NCI-H2081 treated with DMSO at 0.1 percent for 48 hours (cell line): Measurements from ENCODE around the gene FLVCR2.
"Not testable (repeated sequence)": the region's sequence is repeated elsewhere in the genome, so short reads cannot be mapped to it uniquely, and the experiment has no call there.

Source experiments
- DNase-seq: peaks from one replicate; lab custom pipeline; 2025; lab: John Stamatoyannopoulos, UW

FLVCR2 gene

GRCh38 chr14:75595226-75595625, 16.8 kb downstream of the FLVCR2 start:
- DNase-seq, result no peak

DNA sequence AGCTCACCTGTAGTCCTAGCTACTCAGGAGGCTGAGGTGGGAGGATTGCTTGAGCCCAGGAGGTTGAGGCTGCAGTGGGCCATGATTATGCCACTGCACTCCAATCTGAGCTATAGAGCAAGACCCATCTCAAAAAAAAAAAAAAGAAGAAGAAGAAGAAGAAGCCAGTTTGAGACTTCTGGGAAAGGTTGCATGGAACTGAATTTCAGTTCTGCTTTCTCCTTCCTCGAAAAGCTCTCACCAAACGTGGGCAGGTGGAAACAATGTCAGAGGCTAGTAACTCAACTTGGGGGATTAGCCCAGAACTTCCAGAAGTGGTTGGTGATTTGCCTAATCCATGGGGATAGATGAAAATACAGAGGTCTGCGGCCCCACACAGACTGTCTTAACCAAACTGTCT, 18.7 kb downstream of the FLVCR2 start:
- no peak for DNase-seq

DNA sequence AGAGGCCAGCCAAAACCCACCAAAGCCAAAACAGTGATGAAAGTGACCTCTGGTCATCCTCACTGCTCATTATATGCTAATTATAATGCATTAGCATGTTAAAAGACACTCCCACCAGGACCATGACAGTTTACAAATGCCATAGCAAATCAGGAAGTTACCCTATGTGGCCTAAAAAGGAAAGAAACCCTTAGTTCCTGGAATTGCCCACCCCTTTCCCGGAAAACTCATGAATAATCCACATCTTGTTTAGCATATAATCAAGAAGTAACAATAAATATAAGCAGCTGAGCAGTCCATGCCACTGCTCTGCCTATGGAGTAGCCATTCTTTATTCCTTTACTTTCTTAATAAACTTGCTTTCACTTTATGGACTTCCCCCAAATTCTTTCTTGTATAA, 21.7 kb downstream of the FLVCR2 start:
- DNase-seq, result not testable (repeated sequence)

- not testable (repeated sequence) for DNase-seq
These were observed 22.6 kb downstream of the FLVCR2 start for GRCh38 chr14:75601061-75601460.

DNA sequence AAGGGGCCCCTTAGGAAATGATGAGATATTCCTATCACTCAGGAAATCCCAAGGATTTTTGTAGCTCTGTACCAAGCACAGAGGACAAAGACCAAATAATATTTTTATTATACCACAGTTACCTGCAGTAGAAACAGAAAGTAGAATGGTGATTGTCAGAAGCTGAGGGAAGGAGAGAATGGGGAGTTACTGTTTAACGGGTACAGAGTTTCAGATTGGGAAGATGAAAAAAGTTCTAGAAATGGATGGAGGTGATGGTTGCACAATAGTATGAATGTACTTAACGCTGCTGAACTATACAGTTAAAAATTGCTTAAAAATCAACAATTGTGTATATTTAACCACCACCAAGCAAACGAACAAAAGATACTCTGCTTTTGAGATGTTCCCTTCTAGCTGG, 24.1 kb downstream of the FLVCR2 start:
- no peak for DNase-seq

DNA sequence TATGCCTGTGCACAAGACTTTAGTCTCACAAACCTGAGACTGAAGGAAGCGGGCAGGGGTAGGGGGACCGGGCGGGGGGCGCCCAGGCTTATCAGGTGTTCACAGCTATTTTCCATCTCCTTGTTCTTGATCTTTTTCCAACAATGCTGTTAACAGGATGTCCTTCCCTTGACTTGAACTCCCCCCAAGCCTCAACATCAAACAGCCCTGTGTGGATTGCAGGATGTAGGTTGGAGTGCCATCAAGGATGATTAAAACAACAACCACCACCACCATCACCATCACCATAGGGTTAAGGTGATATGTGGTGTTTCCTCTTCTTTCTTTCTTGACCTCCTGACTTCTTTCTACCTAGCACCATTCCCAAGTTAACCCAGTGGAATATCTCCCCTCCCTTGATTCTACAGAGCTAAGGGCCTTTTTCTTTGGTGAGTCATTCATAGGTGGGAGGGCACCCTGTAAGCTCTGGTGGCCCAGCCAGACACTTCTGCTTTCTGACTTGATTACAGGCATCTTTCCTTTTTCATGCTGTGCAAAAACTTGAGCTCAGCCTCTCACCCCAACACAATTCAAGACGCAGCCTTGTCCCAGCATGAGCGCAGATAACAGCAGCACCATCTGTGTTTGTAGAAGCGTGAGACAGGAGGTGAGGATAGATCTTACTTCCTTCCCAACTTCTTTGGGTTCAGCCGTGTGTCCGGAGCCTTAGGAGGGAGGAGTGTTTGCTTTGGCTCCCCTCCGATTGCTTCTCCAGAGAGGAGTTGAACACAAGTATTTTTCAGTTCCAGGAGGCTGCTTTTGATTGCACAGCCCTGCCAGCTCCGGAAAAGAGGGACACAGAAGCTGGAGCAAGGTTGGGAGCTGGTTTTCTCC, 26.8 kb downstream of the FLVCR2 start:
- no peak for DNase-seq

DNA sequence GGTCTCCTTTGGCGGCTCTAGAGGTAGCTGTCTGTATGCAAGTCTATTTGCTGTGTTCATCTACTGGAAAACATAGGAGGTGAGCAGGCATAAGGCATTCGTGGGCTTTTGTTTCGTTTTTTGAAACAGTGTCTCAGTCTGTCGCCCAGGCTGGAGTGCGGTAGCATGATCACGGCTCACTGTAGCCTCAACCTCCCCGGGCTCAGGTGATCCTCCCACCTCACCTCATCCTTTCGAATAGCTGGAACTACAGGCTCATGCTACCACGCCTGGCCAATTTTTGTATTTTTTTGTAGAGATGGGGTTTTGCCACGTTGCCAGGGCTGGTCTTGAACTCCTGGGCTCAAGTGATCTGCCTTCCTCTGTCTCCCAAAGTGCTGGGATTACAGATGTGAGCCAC, 27.5 kb downstream of the FLVCR2 start:
- no peak for DNase-seq

GRCh38 chr14:75607044-75607443, 28.6 kb downstream of the FLVCR2 start:
- DNase-seq, result no peak

DNA sequence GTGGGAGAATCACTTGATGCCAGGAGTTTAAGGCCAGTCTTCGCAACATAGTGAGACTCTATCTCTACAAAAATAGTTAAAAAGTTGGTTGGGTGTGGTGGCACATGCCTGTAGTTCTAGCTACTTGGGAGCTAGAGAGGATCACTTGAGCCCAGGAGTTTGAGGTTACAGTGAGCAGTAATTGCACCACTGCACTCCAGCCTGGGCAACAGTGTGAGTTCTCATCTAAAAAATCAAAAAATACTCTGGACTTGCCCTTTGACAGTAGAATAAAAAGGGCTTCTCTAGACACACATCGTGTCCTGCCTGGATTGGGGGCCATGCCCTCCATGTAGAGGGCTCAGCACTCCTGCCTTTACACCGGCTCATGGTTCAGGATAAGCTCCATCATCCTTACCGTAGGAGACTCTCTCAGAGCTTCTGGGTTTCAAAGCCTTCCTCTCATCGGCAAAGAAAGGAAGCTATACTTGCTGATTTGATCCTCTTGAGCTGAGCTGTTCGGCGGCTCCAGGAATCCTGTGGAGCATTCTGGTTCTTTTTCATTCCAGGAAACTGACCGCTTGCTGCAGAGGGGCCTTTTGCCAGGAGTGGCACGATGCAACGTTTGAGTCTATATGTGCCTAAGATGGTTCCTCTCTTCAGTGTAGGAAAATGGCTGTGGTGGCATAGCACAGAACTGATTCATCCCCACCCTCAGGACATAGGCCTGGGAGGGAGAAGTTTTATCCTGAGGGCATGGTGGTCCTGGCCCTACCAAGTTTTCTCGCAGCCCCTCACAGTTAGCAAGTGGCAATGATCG, 29.6 kb downstream of the FLVCR2 start:
- DNase-seq, result no peak

GRCh38 chr14:75609116-75609515, 30.7 kb downstream of the FLVCR2 start:
- no peak for DNase-seq

DNA sequence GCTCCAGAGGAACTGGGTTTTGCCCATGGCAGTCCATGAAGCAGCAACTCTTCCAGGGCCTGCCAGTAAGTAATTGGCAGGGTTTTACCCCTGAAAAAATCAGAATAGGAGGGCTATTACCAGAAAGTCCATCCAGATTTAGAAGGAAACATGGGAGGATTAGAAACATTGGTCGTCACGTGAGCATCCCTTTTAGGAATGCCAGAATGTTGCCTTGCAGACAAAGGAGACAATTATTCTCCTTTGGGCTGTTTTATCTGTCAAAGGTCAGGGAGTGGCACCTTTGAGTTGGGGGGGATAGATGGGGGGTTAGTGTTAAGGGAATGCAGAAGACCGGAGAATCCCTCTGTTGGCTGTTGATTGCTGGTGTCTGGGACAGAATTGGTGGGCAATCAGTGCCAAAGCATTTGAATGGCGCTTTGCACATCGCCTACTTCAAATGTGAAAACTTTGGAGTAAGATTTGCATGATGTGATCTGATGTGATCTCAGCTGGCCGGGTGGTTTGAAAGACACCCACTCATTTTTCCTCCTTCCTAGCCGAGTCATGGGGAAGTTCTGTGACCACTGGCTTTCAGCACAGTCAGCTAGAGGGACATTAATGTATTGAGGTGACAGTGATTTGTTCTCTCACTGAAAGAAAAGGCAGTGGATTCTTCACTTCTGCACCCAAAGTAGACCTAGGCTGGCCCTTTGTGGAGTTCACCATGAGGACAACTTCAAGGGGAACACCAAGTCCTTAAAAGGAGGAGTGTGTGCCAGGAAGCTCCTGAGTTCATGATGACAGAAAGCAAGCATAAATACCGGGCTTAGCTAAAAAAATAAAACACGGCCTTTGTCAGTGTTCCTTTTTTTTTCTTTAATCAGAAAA, 31.4 kb downstream of the FLVCR2 start:
- DNase-seq, result no peak

DNA sequence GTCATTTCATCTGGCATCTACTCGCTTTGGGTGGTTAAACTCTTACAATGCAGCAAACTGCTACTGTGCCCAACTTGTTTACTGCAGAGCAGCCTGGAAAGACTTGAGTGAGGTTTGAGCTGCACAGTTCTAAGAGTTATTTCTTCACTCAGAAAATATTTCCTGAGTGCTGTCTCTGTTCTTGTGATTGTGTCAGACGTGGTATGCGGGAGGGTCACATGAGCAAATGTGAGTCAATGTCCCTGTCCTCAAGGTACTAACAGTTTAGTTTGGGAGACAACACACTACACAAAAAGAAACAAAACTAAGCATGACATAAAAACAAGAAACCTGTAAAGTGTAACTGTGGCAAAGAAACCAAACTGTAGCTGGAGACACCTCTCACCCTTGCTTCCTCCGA, 32.4 kb downstream of the FLVCR2 start:
- no peak for DNase-seq

- no peak for DNase-seq
These were observed 33.7 kb downstream of the FLVCR2 start for GRCh38 chr14:75612157-75612556.

- DNase-seq, result no peak
These were observed 35.8 kb downstream of the FLVCR2 start for GRCh38 chr14:75614179-75614578.

DNA sequence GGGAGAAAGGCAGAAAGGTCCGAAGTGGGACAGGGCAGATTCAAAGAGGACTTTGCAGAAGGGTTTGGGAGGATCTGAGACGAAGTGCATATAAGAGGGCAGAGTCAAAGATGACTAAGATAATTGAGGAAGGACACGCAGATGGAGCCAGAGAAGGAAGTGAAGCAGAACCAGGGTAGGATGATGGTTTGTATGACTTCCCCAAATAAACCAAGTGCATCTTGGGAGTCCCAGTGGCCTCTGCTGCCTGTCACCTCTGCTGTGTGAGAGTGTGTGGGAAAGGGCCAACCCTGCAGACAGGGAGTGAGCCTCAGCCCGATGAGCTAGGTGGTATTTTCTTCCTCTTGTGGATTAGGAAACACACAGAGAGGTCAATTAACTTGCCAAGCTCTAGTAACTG, 36.8 kb downstream of the FLVCR2 start:
- no peak for DNase-seq

GRCh38 chr14:75619548-75619947, 41.1 kb downstream of the FLVCR2 start:
- DNase-seq, result no peak

- DNase-seq, result no peak
These were observed 46.6 kb downstream of the FLVCR2 start for GRCh38 chr14:75625034-75625433.

- DNase-seq, result no peak
These were observed 48.0 kb downstream of the FLVCR2 start for GRCh38 chr14:75626396-75626795.

DNA sequence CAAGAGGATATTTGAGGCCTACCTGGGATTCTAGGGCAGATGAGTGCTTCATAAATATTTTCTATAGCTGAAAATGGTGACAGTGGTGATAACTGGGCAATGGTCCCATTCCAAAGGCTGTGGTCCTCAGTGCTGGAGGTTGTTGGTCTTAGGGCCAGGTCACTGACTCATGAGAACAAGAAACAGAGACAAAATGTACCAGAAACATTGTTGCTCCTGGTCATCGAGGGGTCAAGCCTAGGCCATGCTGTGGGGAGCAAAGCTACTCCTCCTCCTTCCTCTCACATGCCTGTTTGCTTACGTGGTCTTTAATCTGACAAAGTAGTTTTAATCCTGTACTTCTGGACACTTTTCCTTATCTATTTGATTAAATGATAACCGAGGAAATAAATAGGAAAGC, 48.4 kb downstream of the FLVCR2 start:
- no peak for DNase-seq

DNA sequence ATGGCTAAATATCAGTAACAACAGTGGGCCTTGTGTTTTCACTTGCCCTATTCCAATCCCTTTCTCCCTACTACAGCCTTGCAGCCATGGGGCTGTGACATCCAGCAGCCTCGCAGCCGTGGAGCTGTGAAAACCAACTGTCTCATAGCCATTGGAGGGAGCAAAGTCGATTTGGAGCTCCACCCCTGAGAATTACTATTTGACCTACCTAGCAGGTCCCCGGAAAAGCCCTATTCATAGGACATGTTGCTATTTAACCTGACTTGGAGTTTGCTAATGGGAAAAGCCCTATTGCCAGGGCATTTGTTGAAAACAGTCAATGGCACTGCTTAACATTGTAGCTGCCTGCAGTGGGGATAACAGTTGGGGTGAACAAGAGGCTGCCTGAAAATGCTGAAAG, 49.0 kb downstream of the FLVCR2 start:
- no peak for DNase-seq

DNA sequence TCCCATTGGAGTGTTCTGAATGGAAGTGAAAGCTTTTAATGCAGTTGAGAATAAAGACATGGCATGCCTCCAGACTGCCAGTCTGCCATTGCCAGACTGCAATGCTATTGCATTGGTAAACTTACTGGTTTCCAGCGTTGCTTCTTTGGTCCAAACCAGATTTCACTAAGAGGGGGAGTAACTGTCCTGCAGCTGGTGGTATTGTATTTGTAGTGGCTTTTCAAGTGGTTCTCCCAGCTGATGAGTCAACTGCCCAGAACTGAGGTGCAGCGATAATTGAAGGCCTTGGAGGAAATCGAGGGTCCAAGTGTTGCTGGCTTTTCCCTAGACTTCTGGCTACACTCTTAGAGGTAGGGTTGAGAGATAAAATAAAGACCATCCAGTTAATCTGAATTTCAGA, 50.4 kb downstream of the FLVCR2 start:
- DNase-seq, result no peak

GRCh38 chr14:75630695-75631452, 52.5 kb downstream of the FLVCR2 start:
- no peak for DNase-seq
